Measurements from ENCODE around the gene OR2K2.
"Not testable (repeated sequence)": the region's sequence is repeated elsewhere in the genome, so short reads cannot be mapped to it uniquely, and the experiment has no call there.

The OR2K2 gene

GRCh38 chr9:111297066-111297824, 32.8 kb downstream of the OR2K2 start:
- peak; percentile 16 for DNase-seq (ENCODE audit: low read depth)

- no peak for DNase-seq (ENCODE audit: low read depth)
Observed at GRCh38 chr9:111294691-111295451, 35.2 kb downstream of the OR2K2 start.

DNA sequence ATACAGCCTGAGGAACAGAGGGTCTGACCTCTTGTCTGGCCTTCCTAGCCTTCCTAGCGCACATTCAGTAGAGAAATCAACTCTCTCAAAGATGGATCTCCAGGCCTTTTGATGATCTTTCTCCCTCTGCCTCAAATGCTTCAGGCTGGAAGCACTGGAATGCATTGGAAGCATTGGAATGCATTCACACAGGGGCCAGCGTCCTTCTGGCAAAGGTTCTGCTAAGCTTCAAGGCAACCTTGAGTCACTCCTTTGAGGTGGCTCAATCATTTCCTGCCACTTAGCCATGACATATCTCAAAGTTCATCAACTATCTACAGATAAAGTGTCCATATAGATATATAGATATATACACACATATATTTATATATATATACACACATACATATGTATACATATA, 42.9 kb downstream of the OR2K2 start:
- DNase-seq (ENCODE audit: low read depth): peak; percentile 59

GRCh38 chr9:111284703-111285102, 45.3 kb downstream of the OR2K2 start:
- DNase-seq (ENCODE audit: low read depth): no peak

DNA sequence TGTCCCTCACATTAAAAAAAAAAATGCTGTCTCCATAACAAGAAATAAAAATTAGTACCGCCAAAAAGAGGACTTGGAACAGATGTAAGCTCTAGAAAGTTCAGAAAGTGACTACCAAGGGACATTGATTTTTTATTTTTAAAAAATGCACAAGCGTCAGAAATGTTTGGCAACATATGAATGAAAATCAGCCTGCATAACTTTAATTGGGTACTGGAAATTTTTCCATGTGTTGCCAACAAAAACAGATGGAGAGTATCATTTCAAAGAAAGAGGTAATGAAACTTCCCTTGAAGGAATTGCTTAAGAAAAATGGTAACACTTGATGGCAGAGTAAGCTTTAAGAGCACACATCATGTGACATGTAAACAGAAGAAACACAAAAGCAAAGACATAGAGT, 47.2 kb downstream of the OR2K2 start:
- no peak for DNase-seq (ENCODE audit: low read depth)

GRCh38 chr9:111280795-111281194, 49.2 kb downstream of the OR2K2 start:
- DNase-seq (ENCODE audit: low read depth): not testable (repeated sequence)

Data from amniotic epithelial cell (primary cell).